HG03457 (cell line): Measurements from ENCODE around the gene KRR1.
A peak's percentile ranks its signal among the peaks of the same experiment; 100 is the strongest.
"Not testable (repeated sequence)": the region's sequence is repeated elsewhere in the genome, so short reads cannot be mapped to it uniquely, and the experiment has no call there.

Experiments used
- ATAC-seq: cut with Tn5 transposase; IDR thresholded peaks from one replicate; pipeline ENCODE4 v1.9.1; 2021; ENCODE audit warnings: moderate number of reproducible peaks; ENCODE audit not compliant: unreplicated experiment

KRR1 gene

GRCh38 chr12:75526655-75527511, 15.5 kb upstream of the KRR1 start:
- ATAC-seq, result peak; percentile 95

- no peak for ATAC-seq
Measured at GRCh38 chr12:75525263-75525662, 13.9 kb upstream of the KRR1 start.

GRCh38 chr12:75522124-75522523, 10.7 kb upstream of the KRR1 start:
- not testable (repeated sequence) for ATAC-seq

GRCh38 chr12:75521224-75521623, 9.8 kb upstream of the KRR1 start:
- ATAC-seq, result not testable (repeated sequence)

- no peak for ATAC-seq
Measured at GRCh38 chr12:75509621-75510020, 1.8 kb downstream of the KRR1 start.

GRCh38 chr12:75508159-75508558, 3.2 kb downstream of the KRR1 start:
- ATAC-seq, result no peak

- ATAC-seq, result no peak
Measured at GRCh38 chr12:75507086-75507485, 4.3 kb downstream of the KRR1 start.

GRCh38 chr12:75505706-75506312, 5.6 kb downstream of the KRR1 start:
- no peak for ATAC-seq

- no peak for ATAC-seq
Measured at GRCh38 chr12:75503866-75504265, 7.5 kb downstream of the KRR1 start.

- ATAC-seq, result no peak
Measured at GRCh38 chr12:75503459-75503858, 8.0 kb downstream of the KRR1 start.

- ATAC-seq, result no peak
Measured at GRCh38 chr12:75491169-75491568, 20.2 kb downstream of the KRR1 start.

- ATAC-seq, result peak; percentile 52
Measured at GRCh38 chr12:75489613-75490210, 21.7 kb downstream of the KRR1 start.

GRCh38 chr12:75489187-75489586, 22.2 kb downstream of the KRR1 start:
- ATAC-seq, result no peak

GRCh38 chr12:75488553-75488952, 22.9 kb downstream of the KRR1 start:
- no peak for ATAC-seq

- ATAC-seq, result no peak
Measured at GRCh38 chr12:75487308-75487707, 24.1 kb downstream of the KRR1 start.

- ATAC-seq, result not testable (repeated sequence)
Measured at GRCh38 chr12:75484450-75484849, 27.0 kb downstream of the KRR1 start.

- ATAC-seq, result no peak
Measured at GRCh38 chr12:75483431-75483830, 28.0 kb downstream of the KRR1 start.

GRCh38 chr12:75482646-75483045, 28.8 kb downstream of the KRR1 start:
- ATAC-seq, result no peak

GRCh38 chr12:75481774-75482173, 29.6 kb downstream of the KRR1 start:
- no peak for ATAC-seq

GRCh38 chr12:75481013-75481705, 30.2 kb downstream of the KRR1 start:
- ATAC-seq, result peak; percentile 7

- ATAC-seq, result peak; percentile 90
Measured at GRCh38 chr12:75480469-75480949, 30.9 kb downstream of the KRR1 start, which contains the start of gene GLIPR1. GLIPR1 (plus strand) TSS chr12:75480755; CDS start chr12:75480881, 126 bp downstream.
